H1 (cell line): ENCODE measurements around the gene BET1L. TPM values are rescaled to one million over a fixed set of nuclear protein-coding genes. Genes with fewer than 3 reads are reported as not detected.
A peak's percentile ranks its signal among the peaks of the same experiment; 100 is the strongest.

Experiments used
- CTCF ChIA-PET: fragments of 300-600 bp; sonication (Branson Sonifier 250); formaldehyde crosslinking; loops from one replicate; lab custom pipeline; 2021; ENCODE audit not compliant: partially characterized antibody; lab: Charles Lee
- POLR2A ChIA-PET: fragments of 300-600 bp; sonication (Branson Sonifier 250); formaldehyde crosslinking; loops from one replicate; lab custom pipeline; 2021; ENCODE audit warnings: inconsistent platforms; ENCODE audit not compliant: partially characterized antibody; lab: Charles Lee
- DNase-seq, 2 experiments: peaks; one replicate each; pipeline versions ENCODE4 v3.0.0 to v3.0.0-alpha.2; 2010 to 2022; ENCODE audit warnings: low spot score in 2 of 2, low read depth in 1 of 2, mixed read lengths in 1 of 2
- FAIRE-seq: peaks from 2 replicates; lab custom pipeline; 2011; peaks lifted over from hg19 to GRCh38; lab: Jason Lieb, UNC
- H2AFZ ChIP-seq: 2 replicates; pipeline ENCODE4 v1.8.1; 2012; ENCODE audit warnings: low read length, inconsistent platforms
- H2AK5ac ChIP-seq: 2 replicates; pipeline ENCODE4 v1.6.1; 2013; ENCODE audit warnings: low read depth, low read length
- H2BK120ac ChIP-seq: replicated peaks from 2 replicates; pipeline ENCODE3; 2013; ENCODE audit warnings: low read depth, low read length, inconsistent platforms
- H2BK12ac ChIP-seq: 2 replicates; pipeline ENCODE4 v1.6.1; 2013; ENCODE audit warnings: low read depth, low read length
- H2BK15ac ChIP-seq: 2 replicates; pipeline ENCODE4 v1.6.1; 2013; ENCODE audit warnings: low read length
- H2BK20ac ChIP-seq: 2 replicates; pipeline ENCODE4 v1.6.1; 2013; ENCODE audit warnings: low read length
- H2BK5ac ChIP-seq: 2 replicates; pipeline ENCODE4 v1.6.1; 2013; ENCODE audit warnings: low read depth, low read length
- H3K14ac ChIP-seq: 2 replicates; pipeline ENCODE4 v1.6.1; 2013; ENCODE audit warnings: inconsistent platforms; ENCODE audit not compliant: insufficient read length
- H3K18ac ChIP-seq: 2 replicates; pipeline ENCODE4 v1.6.1; 2013; ENCODE audit warnings: low read length; ENCODE audit errors: extremely low read depth
- H3K23ac ChIP-seq: 2 replicates; pipeline ENCODE4 v1.6.1; 2013; ENCODE audit warnings: inconsistent platforms; ENCODE audit not compliant: insufficient read length
- H3K23me2 ChIP-seq: 2 replicates; pipeline ENCODE4 v1.6.1; 2013; ENCODE audit warnings: low read depth, low read length
- H3K27ac ChIP-seq: 2 replicates; pipeline ENCODE4 v1.6.1; 2011; ENCODE audit warnings: low read depth, low read length, inconsistent platforms
- H3K27me3 ChIP-seq, 4 experiments: replicated peaks in 1 of 4; 1 replicate in 1 of 4; 2 replicates in 3 of 4; pipeline versions ENCODE4 v1.6.1 to v1.8.1; 2011 to 2013; ENCODE audit warnings: low read length in 3 of 4, mild to moderate bottlenecking in 3 of 4, inconsistent platforms in 2 of 4, mixed read lengths in 2 of 4, moderate library complexity in 1 of 4; ENCODE audit not compliant: control insufficient read depth in 3 of 4, insufficient read depth in 3 of 4; ENCODE audit errors: extremely low read depth in 1 of 4
- H3K36me3 ChIP-seq, 4 experiments: 2 replicates each; pipeline versions ENCODE4 v1.6.1 to v1.8.1; 2011 to 2013; ENCODE audit warnings: mild to moderate bottlenecking in 4 of 4, low read length in 3 of 4, moderate library complexity in 2 of 4, control low read depth in 1 of 4, inconsistent platforms in 1 of 4; ENCODE audit not compliant: insufficient read depth in 4 of 4, control insufficient read depth in 2 of 4
- H3K4ac ChIP-seq: replicated peaks from 2 replicates; pipeline ENCODE3; 2013; ENCODE audit warnings: low read length, low read depth, mixed read lengths, inconsistent platforms; ENCODE audit not compliant: insufficient read length
- H3K4me1 ChIP-seq, 4 experiments: replicated peaks in 1 of 4; 1 replicate in 1 of 4; 2 replicates in 3 of 4; pipeline versions ENCODE4 v1.6.1 to v1.8.1; 2011 to 2013; ENCODE audit warnings: low read length in 3 of 4, inconsistent platforms in 2 of 4, mixed read lengths in 1 of 4; ENCODE audit not compliant: insufficient read depth in 4 of 4, control insufficient read depth in 3 of 4
- H3K4me2 ChIP-seq, 2 experiments: 2 replicates each; pipeline versions ENCODE4 v1.6.1 to v1.8.1; 2011 to 2013; ENCODE audit warnings: low read depth in 2 of 2, low read length in 2 of 2, control low read depth in 1 of 2, inconsistent platforms in 1 of 2, mild to moderate bottlenecking in 1 of 2; ENCODE audit not compliant: insufficient read depth in 1 of 2
- H3K4me3 ChIP-seq, 4 experiments: fragments of 200-600, 300-600 bp in 1 of 4; sonication (generic), shearing (Covaris generic), sonication (Bioruptor Twin) in 1 of 4; 2 replicates each; pipeline versions ENCODE4 v1.5.1 to v1.8.1; 2011 to 2016; ENCODE audit warnings: low read length in 4 of 4, low read depth in 3 of 4, control low read depth in 2 of 4, inconsistent platforms in 2 of 4, mild to moderate bottlenecking in 2 of 4, mixed read lengths in 1 of 4, moderate library complexity in 1 of 4; ENCODE audit not compliant: insufficient read depth in 2 of 4; ENCODE audit errors: extremely low read depth in 1 of 4
- H3K56ac ChIP-seq: replicated peaks from 2 replicates; pipeline ENCODE3; 2013; ENCODE audit warnings: low read depth, mild to moderate bottlenecking, mixed read lengths, low read length, inconsistent platforms; ENCODE audit not compliant: insufficient read length
- H3K79me1 ChIP-seq: 2 replicates; pipeline ENCODE4 v1.6.1; 2013; ENCODE audit warnings: low read depth, low read length, control low read depth
- H3K79me2 ChIP-seq, 2 experiments: 2 replicates each; pipeline versions ENCODE4 v1.6.1 to v1.8.1; 2012 to 2013; ENCODE audit warnings: low read length in 2 of 2, mild to moderate bottlenecking in 2 of 2, inconsistent platforms in 1 of 2; ENCODE audit not compliant: insufficient read depth in 2 of 2, control insufficient read depth in 1 of 2
- H3K9ac ChIP-seq, 4 experiments: replicated peaks in 1 of 4; 1 replicate in 1 of 4; 2 replicates in 3 of 4; pipeline versions ENCODE4 v1.6.1 to v1.8.1; 2011 to 2013; ENCODE audit warnings: low read depth in 3 of 4, low read length in 3 of 4, control low read depth in 2 of 4, mild to moderate bottlenecking in 2 of 4, moderate library complexity in 2 of 4, inconsistent platforms in 1 of 4; ENCODE audit errors: extremely low read depth in 1 of 4
- H3K9me3 ChIP-seq, 2 experiments: 2 replicates each; pipeline versions ENCODE4 v1.6.1 to v1.8.1; 2012 to 2013; ENCODE audit warnings: mild to moderate bottlenecking in 2 of 2, moderate library complexity in 2 of 2, control low read depth in 1 of 2, inconsistent platforms in 1 of 2, low read depth in 1 of 2, low read length in 1 of 2, mixed read lengths in 1 of 2; ENCODE audit not compliant: insufficient read depth in 2 of 2
- H4K20me1 ChIP-seq, 2 experiments: replicated peaks in 1 of 2; 2 replicates each; pipeline versions ENCODE3 to v1.8.1; 2011 to 2013; ENCODE audit warnings: inconsistent platforms in 2 of 2, low read length in 2 of 2, mild to moderate bottlenecking in 1 of 2; ENCODE audit not compliant: insufficient read depth in 2 of 2, control insufficient read depth in 1 of 2
- H4K5ac ChIP-seq: 2 replicates; pipeline ENCODE4 v1.6.1; 2013; ENCODE audit warnings: low read length, low read depth, mixed read lengths, inconsistent platforms; ENCODE audit not compliant: insufficient read length
- H4K8ac ChIP-seq: 2 replicates; pipeline ENCODE4 v1.8.0; 2013; ENCODE audit warnings: mild to moderate bottlenecking, moderate library complexity, low read length, inconsistent platforms; ENCODE audit not compliant: insufficient read depth; ENCODE audit errors: extremely low read depth
- H4K91ac ChIP-seq: replicated peaks from 2 replicates; pipeline ENCODE3; 2013; ENCODE audit warnings: low read length, mixed read lengths, inconsistent platforms; ENCODE audit not compliant: insufficient read length
- CBX5 ChIP-seq: fragments of 300-800, 300-1000 bp; sonication (generic); IDR thresholded peaks from 2 replicates; pipeline ENCODE4 v1.7.1; 2016; ENCODE audit warnings: antibody characterized with exemption, low read length, low read depth
- GTF2F1 ChIP-seq: IDR thresholded peaks from 2 replicates; pipeline ENCODE4 v1.6.1; 2012; ENCODE audit warnings: low read depth, low read length, improper control_type of control experiment, borderline replicate concordance
- KDM5A ChIP-seq: fragments of 200-600 bp; IDR thresholded peaks from 2 replicates; pipeline ENCODE4 v1.7.1; 2012; ENCODE audit warnings: mild to moderate bottlenecking, low read length, inconsistent platforms, mixed read lengths
- MAFK ChIP-seq: IDR thresholded peaks from 2 replicates; pipeline ENCODE4 v1.6.1; 2012; ENCODE audit warnings: low read depth, mild to moderate bottlenecking, improper control_type of control experiment, low read length
- SP2 ChIP-seq: IDR thresholded peaks from 2 replicates; pipeline ENCODE4 v1.6.1; 2012; ENCODE audit warnings: mild to moderate bottlenecking, low read length, inconsistent platforms
- WGBS, 2 experiments: shearing (Covaris generic) in 1 of 2; methylation state at CpG; one replicate each; pipeline versions ENCODE4 v1.1.6 to v1.1.7; 2013 to 2015; ENCODE audit warnings: low lambda C conversion rate in 2 of 2, mixed read lengths in 2 of 2, inconsistent platforms in 1 of 2, low coverage in 1 of 2, missing lambda C conversion rate in 1 of 2; ENCODE audit not compliant: insufficient replicate concordance in 2 of 2, insufficient coverage in 1 of 2, insufficient read length in 1 of 2; ENCODE audit errors: extremely low coverage in 1 of 2, missing lambda C conversion rate in 1 of 2; 5-methylcytosine and 5-hydroxymethylcytosine counted together
- polyA plus RNA-seq, 7 experiments: library from polyadenylated mRNA; depleted of rRNA in 3 of 7; stranded (reverse) in 5 of 7; unstranded in 2 of 7; fragments of >200 nt in 5 of 7; fragments of 200-250 nt in 2 of 7; gene quantifications; 1 replicate in 5 of 7; 2 replicates in 1 of 7; 4 replicates in 1 of 7; pipeline versions ENCODE4 v1.2.1 to v1.2.3, GENCODE V29; 2011 to 2013; ENCODE audit warnings: missing spikeins in 2 of 7, mixed read lengths in 2 of 7
- total RNA-seq: library from RNA; stranded (reverse); fragmentation: NEBNext Ultra II Directional; extraction: Animal tissue kit (Norgen Biotek cat#: 25700); gene quantifications from 2 replicates; pipeline ENCODE4 v1.2.1, GENCODE V29; 2021

Gene BET1L
- total and polyA plus RNA-seq, 2 of the 8 experiments (the other 6 are each of a cell fraction or from before 2014, with no cell fraction given) = 40.2 to 61.9 TPM

DNA sequence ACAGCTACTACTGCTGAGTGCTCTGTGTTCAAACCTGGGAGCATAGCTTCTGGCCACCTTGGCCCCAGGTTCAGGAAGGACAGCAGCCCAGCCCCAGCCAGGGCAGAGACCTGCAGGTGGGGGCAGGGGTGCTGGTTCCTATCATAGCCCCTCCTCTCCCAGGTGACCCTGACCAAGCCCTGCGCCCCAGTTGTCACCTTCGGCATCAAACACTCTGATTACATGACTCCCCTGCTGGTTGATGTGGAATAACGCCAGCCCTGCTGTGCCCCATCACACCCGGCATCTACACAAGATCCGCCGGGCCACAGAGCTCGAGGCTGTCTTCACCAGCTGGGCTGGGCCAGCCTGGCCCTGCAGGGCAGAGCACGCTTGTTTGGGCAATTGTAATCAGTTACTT lies 7.4 kb downstream of the BET1L start:
- Histone ChIP-seq H3K9ac (no peak overlapping the region), H4K20me1 (peaks cover 0 to 11% of the 10 kb centered on the region in 2 experiments), H3K23ac (no peak overlapping the region), H4K91ac (no peak overlapping the region), H2BK12ac (no peak overlapping the region), H3K23me2 (no peaks in the 10 kb centered on the region), H3K14ac (no peak overlapping the region), H4K8ac (no peak overlapping the region; the same call in 1 of the 2 replicates), H3K27me3 (no peaks in the 10 kb centered on the region), H3K9me3 (peaks cover 0 to 9% of the 10 kb centered on the region in 2 experiments; a peak in 1 of 4 replicates), H2BK15ac (no peak overlapping the region), H2AFZ (no peak overlapping the region), H4K5ac (no peak overlapping the region), H2AK5ac (no peak overlapping the region), H3K4me1 (no peaks in the 10 kb centered on the region), H3K4me2 (no peak overlapping the region), H2BK120ac (no peak overlapping the region), H3K79me2 (no peaks in the 10 kb centered on the region), H3K79me1 (no peaks in the 10 kb centered on the region), H3K18ac (no peak overlapping the region), H2BK5ac (no peak overlapping the region), H3K36me3 (peaks cover 0 to 5% (median 0%) of the 10 kb centered on the region in 4 experiments; a peak in 4 of 8 replicates), H3K4me3 (no peak overlapping the region), H3K4ac (no peak overlapping the region), H2BK20ac (no peak overlapping the region), H3K56ac (no peak overlapping the region), H3K27ac (no peak overlapping the region)
- DNase-seq = peak in 1 of 2 experiments; percentile 45
- no peak for FAIRE-seq
- CTCF ChIA-PET = interaction anchor here (0.5 to 1.1 kb wide), 3 partner anchors 66 to 168 kb away, joined by 3 read pairs; no protein-coding TSS in a partner anchor
- 91% methylated on average over 8 of the region's 8 CpGs; no CpG with 5 or more reads in 1 of the 2 experiments for WGBS, 2 experiments
- POLR2A ChIA-PET = interaction anchor here (0.8 to 1.2 kb wide), 2 partner anchors 10 to 194 kb away, joined by 3 to 4 read pairs; no protein-coding TSS in a partner anchor
- TF ChIP-seq SP2 (no peak), GTF2F1 (no peak), KDM5A (no peak), CBX5 (no peak), MAFK (no peak)
